Anterior cingulate cortex (tissue), 58 donors: ENCODE data around the gene REEP1.
"Not testable (repeated sequence)": the region's sequence is repeated elsewhere in the genome, so short reads cannot be mapped to it uniquely, and the experiment has no call there.

Experiments used
- DNase-seq, 58 donors: peaks; one replicate each; lab custom pipeline; 2025; lab: John Stamatoyannopoulos, UW

The REEP1 gene

DNA sequence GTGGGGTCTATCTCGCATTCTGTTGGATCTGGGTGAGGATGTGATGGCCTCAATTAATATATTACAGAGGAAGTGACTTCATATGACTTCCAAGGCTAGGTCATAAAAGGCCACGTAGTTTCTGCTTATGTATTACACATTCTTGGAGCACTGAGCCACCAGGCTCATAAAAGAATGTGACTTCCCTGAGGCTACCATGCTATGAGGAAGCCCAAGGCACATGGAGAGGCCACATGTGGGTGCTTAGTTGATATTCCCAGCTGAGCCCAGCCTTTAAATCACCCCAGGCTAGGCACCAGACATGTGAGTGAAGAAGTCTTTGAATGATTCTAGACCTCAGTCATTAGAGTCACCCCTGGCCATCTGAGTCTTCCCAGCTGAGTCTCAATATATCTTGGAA, 13.3 kb upstream of the REEP1 start:
- DNase-seq, result no peak

GRCh38 chr2:86347401-86347800, 10.0 kb upstream of the REEP1 start:
- no peak for DNase-seq

GRCh38 chr2:86345783-86346370, 8.5 kb upstream of the REEP1 start:
- DNase-seq, result not testable (repeated sequence)

- no peak for DNase-seq
Measured at GRCh38 chr2:86344404-86344803, 7.0 kb upstream of the REEP1 start.

GRCh38 chr2:86342488-86342887, 5.1 kb upstream of the REEP1 start:
- DNase-seq, result no peak

DNA sequence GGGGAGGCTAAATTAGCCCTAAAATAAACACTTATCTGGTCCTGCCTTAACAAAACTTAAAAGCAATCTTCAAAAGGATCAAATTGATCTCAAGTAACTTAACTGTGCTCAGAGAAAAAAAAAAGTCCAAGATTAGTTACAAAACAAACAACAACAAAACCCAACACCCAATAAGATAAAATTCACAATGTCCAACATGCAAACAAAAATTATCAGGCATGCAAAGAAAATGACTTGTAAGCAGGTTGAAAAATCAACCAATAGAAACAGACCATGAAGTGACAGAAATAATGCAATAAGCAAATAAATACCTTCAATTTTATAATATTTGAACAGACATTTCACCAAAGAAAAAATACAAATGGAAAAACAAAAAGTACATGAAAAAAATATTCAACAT, 4.0 kb upstream of the REEP1 start:
- no peak for DNase-seq

DNA sequence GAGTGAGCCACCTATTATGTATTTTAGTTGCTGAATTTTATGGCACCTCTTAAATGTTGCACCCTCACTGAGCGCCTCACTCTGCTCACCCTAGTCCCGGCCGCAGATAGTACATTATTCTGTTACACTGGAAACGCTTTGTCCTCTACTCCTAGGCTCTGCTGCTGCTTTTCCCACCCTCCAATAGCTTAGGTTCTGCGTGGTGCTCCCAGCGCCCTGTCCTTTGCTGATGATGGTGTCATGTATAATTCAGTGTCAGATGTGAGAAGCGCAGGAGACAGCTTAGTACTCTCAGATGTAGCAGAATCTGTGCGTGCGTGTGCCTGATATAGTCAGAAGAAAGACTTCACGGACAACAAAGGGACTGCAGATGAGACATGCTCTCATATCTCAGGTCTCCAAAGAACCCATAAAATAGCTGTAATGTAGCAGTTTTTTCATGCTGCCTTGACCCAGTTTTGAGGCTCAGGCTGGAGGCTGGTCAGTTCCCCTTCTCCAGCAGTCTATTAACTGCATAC, 1.4 kb upstream of the REEP1 start:
- no peak for DNase-seq

- peak in 22 of 58 donors; percentile 3 to 66 (median 29) for DNase-seq
Measured at GRCh38 chr2:86336675-86337243, 667 bp downstream of the REEP1 start.

DNA sequence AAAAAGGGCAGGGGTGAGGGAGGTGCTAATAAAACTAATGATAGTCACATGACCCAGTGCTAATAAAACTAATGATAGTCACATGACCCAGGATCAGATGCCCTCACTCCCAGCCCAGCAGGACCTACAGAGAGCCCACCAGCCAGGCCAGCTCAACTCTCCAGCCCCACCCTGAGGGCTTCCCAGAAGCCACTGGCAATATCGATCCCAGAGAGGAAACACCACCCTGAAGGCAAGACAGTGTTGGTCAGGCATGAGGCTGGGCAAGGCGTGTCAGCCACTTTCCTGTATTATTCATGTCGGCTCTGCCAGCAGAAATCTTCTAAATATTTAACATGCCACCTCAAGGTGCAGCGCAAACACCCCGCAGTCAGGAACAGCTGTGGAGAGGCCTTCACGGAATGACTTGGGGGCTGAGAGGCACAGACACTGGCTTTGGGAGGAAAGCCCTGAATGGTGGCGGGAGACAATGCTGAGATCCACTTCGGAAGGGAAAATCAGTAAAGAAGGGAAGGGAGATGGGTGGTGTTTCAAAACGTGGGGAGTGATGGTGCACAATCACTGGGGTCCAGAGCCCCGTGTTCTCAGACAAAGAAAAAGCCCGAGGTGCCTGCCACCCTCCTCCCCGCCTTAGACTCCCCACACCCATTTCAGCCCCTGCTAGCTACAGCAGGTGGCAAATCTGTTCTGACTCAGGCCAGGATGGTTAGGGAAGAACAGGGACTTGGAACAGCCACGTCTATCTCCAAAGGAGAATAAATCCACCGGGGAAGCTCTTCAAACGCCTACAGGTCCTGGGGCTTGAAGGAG, 1.4 kb downstream of the REEP1 start:
- DNase-seq, result no peak

DNA sequence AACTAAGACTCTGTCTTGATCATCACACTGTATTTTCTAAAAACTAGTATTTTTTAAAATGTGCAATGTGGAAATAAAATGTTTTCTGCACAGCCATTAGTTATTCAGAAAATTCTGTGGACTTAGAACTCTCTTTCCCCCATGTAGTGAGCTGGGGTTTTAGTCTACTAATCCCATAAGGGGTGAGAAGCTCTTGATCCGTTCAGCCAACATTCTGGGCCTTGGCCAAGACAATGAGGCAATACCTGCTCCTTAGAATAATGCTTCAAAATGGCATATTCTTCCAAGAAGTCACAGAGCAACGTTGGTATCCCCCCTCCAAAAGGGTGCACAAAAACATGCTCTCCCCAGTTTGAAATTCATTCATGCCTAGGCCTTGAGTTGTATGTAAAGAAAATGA, 4.0 kb downstream of the REEP1 start:
- no peak for DNase-seq

GRCh38 chr2:86332654-86333053, 4.8 kb downstream of the REEP1 start:
- no peak for DNase-seq

- no peak for DNase-seq
Measured at GRCh38 chr2:86331384-86331783, 6.0 kb downstream of the REEP1 start.

DNA sequence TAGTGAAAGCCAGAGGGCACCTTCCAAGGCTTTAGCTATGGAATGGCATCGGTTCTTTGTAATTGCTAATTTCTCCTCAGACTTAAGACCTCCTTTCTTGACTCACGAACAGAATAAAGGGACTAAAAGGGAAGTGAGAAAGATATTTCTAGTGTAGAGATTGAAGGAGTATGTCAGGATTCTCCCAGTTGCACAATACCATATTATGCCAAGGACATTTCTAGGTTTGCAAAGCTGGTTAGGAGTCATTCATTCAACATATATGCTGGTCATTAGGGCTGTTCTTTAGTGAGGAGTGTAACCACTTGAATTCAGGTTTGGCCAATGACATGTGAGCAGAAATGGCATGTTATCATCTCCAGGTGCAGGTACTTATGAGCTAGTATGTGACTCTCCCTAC, 7.4 kb downstream of the REEP1 start:
- no peak for DNase-seq

- DNase-seq, result no peak
Measured at GRCh38 chr2:86323273-86324021, 14.0 kb downstream of the REEP1 start.

DNA sequence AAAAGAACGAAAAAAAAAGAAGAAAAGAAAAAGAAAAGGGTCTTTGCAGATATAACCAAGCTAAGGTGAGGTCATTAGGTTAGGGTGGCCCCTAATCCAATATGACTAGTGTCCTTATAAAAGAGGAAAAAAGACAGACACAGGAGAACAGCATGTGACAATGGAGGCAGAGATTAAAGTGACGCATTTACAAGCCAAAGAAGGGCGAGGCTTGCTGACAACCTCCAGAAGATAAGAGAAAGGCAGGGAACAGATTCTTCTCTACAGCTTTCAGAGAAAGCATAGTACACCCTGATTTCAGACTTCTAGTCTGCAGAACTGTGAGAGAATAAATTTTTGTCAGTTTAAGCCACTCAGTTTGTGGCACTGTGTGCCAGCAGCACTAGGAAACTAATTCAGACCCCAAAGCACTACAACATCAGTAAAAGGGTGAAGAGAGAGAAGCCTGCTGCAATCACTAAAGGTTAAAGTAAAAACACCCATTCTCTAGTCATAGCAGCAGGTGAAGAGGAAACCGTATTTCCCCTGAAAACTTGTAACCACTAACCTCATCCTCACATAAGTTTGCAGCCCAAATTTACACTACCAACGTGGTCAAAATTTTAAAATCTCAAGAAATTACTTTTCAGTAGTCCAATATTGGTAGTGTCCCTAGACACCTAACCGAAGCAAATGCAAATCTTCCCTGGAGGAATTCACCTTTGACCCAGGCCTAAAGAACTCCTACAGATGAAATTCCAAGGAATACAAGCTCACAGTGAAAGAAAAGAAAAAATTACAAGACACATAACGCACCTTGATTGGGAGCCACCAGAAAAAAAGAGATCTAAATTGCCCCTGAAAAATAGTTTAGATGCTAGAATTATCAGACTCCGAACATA, 17.5 kb downstream of the REEP1 start:
- no peak for DNase-seq

DNA sequence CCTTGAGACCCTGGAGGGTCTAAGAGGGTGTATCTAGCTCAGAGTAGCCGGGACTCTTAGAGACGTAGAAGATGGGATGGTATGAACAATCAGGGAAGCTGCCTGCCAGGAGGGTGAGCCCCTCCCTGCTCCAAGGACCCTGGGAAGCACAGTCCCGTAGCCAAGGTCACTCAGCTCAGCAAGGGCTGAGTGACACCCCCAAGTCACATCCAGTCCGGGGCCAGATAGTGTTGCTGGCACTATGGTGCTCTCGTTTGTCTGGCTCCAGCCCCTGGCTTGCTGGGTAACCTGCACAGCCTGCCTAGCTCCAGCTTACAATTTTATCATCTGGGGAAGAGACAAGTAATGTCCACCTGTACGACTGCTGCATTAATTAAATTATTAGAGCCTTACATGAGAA, 22.3 kb downstream of the REEP1 start:
- no peak for DNase-seq

DNA sequence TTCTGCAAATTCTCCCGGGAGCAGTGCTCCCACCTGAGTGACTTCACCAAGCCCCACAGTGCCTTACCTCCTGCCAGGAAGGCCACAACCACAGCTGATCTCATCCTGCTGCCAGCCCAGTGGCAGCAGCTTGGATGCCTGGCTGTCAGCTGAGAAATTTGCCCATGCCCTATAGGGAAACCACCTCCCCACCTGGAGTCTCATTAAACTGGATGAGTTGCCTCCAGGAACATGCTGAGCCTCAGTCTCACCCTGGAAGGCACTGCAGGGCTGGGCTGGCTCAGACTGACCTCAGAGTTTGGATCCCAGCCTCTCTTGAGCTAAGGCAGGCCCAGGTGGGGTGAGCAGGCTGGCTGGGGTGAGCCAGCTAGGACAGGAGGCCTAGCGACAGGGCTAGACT, 23.3 kb downstream of the REEP1 start:
- DNase-seq, result no peak

DNA sequence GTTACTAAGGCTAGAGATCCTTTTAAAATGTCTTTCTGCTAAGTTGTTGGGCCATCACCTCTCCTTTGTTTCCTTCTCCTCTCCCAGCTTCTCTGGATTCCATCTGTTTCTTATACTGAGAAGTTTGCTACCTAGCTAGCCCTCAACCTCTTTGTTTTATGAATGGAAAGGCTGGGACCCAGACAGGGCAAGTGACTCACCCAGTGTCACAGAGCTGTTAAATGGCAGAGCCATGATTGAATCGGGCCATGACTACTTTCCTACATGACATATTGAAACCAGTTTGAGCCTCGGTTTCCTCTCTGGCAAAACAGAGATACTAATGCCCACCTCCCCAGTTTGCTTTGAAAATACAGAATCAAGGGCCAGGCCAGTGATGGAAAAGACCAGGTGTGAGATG, 24.1 kb downstream of the REEP1 start:
- no peak for DNase-seq

DNA sequence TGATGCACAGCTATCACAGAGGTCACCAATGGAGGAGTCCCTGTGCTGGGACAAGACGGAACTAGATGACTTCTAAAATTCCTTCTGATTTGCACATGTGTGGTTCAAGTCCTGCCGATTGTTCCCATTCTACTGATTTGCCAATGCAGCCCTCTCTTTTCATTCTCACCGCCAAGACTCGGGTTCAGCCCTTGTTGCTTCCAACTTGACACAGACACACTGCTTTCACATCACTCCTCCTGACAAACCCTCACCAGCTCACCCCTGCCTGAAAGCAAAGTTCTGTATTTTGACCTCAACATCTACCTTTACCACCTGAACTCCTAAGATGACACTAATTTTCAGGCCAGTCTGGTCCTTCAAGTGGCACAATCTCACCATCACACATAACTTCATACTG, 25.5 kb downstream of the REEP1 start:
- no peak for DNase-seq

- no peak for DNase-seq
Measured at GRCh38 chr2:86309966-86310365, 27.5 kb downstream of the REEP1 start.
